OCI-LY1 (cell line): ENCODE measurements around the gene PTPN2.

Source experiments
- H2AFZ ChIP-seq: fragments of 200-600 bp; sonication (generic), shearing (Covaris generic); 2 replicates; pipeline ENCODE4 v1.6.0; 2014; ENCODE audit warnings: antibody characterized with exemption, mild to moderate bottlenecking, low read length
- H3F3A ChIP-seq: fragments of 200-600 bp; sonication (generic), shearing (Covaris generic); 2 replicates; pipeline ENCODE4 v1.6.0; 2014; ENCODE audit warnings: mild to moderate bottlenecking, antibody characterized with exemption, low read length, moderate library complexity; ENCODE audit not compliant: insufficient read depth
- H3K27ac ChIP-seq: fragments of 200-600 bp; sonication (generic); 2 replicates; pipeline ENCODE4 v1.5.1; 2014; ENCODE audit warnings: low read length, mixed run types, mild to moderate bottlenecking, low read depth; ENCODE audit not compliant: poor library complexity, severe bottlenecking
- H3K27me3 ChIP-seq: fragments of 200-600 bp; sonication (generic); 2 replicates; pipeline ENCODE4 v1.6.0; 2014; ENCODE audit warnings: antibody characterized with exemption, mild to moderate bottlenecking, low read length, moderate library complexity; ENCODE audit not compliant: insufficient read depth
- H3K36me3 ChIP-seq: fragments of 200-600 bp; sonication (generic); 2 replicates; pipeline ENCODE4 v1.6.1; 2014; ENCODE audit warnings: mild to moderate bottlenecking, antibody characterized with exemption, low read length, moderate library complexity, mixed read lengths; ENCODE audit not compliant: insufficient read depth
- H3K4me1 ChIP-seq: fragments of 200-600 bp; sonication (generic); 2 replicates; pipeline ENCODE4 v1.5.1; 2014; ENCODE audit warnings: mild to moderate bottlenecking, low read length, moderate library complexity; ENCODE audit not compliant: insufficient read depth, severe bottlenecking
- H3K4me2 ChIP-seq: fragments of 200-600 bp; sonication (generic), shearing (Covaris generic); 2 replicates; pipeline ENCODE4 v1.6.1; 2014; ENCODE audit warnings: low read length
- H3K4me3 ChIP-seq: fragments of 200-600 bp; sonication (generic); 2 replicates; pipeline ENCODE4 v1.5.1; 2014; ENCODE audit warnings: low read length, low read depth, mild to moderate bottlenecking, mixed read lengths; ENCODE audit not compliant: poor library complexity, severe bottlenecking
- H3K79me2 ChIP-seq: fragments of 200-600 bp; shearing (Covaris generic); 2 replicates; pipeline ENCODE4 v1.6.1; 2016; ENCODE audit warnings: mixed run types, low read length, mixed read lengths; ENCODE audit not compliant: insufficient read depth
- H3K9ac ChIP-seq: fragments of 200-600 bp; sonication (generic), shearing (Covaris generic); 2 replicates; pipeline ENCODE4 v1.6.1; 2014; ENCODE audit warnings: mild to moderate bottlenecking, low read length, mixed read lengths
- H3K9me2 ChIP-seq: fragments of 200-600 bp; sonication (generic), shearing (Covaris generic); 2 replicates; pipeline ENCODE4 v1.6.1; 2014; ENCODE audit warnings: low read depth, mild to moderate bottlenecking, low read length, mixed read lengths
- H3K9me3 ChIP-seq: fragments of 200-600 bp; shearing (Covaris generic); 2 replicates; pipeline ENCODE4 v1.6.1; 2014; ENCODE audit warnings: low read length, mixed read lengths
- H4K20me1 ChIP-seq: fragments of 200-600 bp; sonication (generic), shearing (Covaris generic); 2 replicates; pipeline ENCODE4 v1.6.0; 2016; ENCODE audit warnings: mild to moderate bottlenecking, low read length; ENCODE audit not compliant: insufficient read depth
- EZH2 ChIP-seq: fragments of 200-600 bp; sonication (generic), shearing (Covaris generic); IDR thresholded peaks from 2 replicates; pipeline ENCODE4 v1.8.0; 2017; ENCODE audit warnings: borderline replicate concordance, mixed run types, mild to moderate bottlenecking, antibody characterized with exemption, low read length, moderate library complexity, mixed read lengths
- TF ChIP-seq, protein P1 (sequence below): fragments of 200-600 bp; sonication (generic), shearing (Covaris generic); IDR thresholded peaks from 2 replicates; pipeline ENCODE4 v1.5.1; 2017; ENCODE audit warnings: mild to moderate bottlenecking, antibody characterized with exemption, low read length, moderate library complexity, mixed read lengths

PTPN2 gene

DNA sequence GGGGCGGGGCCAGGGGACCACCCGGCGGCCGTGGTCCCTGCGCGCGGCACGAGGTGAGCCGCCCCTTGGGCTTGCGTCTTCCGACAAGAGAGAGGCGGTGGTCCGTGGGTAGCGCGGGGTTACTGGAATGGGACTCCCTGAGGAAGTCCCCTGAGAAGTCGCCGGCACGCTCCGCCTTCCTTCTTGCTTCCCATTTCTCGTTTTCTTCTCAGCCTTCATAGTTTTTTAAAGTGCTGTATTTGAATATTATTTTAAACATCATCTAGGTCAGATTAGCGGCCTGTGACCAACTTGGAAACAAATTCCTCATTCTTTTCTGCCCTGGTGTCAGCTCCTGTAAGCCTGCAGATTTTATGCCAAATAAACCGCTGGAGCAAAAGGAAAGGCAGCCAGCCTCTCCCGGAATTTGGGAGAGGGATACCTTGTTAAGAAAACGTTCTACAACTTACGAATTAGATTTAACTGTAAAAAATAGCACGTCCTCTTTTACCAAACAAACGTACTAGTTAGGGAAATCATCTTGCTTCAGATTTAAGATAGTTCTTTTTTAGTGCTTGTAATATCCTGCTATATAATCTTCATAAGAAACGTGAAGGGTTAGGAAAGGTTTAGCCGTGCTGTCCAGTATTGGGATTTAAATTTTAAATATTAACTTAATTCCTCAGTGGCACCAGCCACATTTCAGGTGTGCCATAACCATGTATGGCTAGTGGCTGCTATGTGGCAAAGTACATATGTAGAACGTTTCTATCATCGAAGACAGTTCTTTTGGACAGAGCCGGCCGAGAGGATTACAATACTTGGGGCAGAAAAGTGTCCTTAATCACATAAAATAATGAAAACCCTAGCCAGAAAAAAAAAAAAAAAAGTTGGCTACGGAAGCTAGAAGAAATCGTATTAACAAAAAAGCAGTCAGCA, 628 bp upstream of the PTPN2 start:
- no peaks in the 10 kb centered on the region for H4K20me1 ChIP-seq
- peak overlapping the region; percentile 71 for H3K9ac ChIP-seq
- H3K36me3 ChIP-seq = no peaks in the 10 kb centered on the region
- H3K4me1 ChIP-seq = peaks cover 48% of the 10 kb centered on the region
- TF ChIP-seq EZH2 = no peak
- TF ChIP-seq, protein P1, sequence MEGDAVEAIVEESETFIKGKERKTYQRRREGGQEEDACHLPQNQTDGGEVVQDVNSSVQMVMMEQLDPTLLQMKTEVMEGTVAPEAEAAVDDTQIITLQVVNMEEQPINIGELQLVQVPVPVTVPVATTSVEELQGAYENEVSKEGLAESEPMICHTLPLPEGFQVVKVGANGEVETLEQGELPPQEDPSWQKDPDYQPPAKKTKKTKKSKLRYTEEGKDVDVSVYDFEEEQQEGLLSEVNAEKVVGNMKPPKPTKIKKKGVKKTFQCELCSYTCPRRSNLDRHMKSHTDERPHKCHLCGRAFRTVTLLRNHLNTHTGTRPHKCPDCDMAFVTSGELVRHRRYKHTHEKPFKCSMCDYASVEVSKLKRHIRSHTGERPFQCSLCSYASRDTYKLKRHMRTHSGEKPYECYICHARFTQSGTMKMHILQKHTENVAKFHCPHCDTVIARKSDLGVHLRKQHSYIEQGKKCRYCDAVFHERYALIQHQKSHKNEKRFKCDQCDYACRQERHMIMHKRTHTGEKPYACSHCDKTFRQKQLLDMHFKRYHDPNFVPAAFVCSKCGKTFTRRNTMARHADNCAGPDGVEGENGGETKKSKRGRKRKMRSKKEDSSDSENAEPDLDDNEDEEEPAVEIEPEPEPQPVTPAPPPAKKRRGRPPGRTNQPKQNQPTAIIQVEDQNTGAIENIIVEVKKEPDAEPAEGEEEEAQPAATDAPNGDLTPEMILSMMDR = no peak
- peak overlapping the region; percentile 83 for H3K4me3 ChIP-seq
- no peaks in the 10 kb centered on the region; the same call in 1 of the 2 replicates for H3F3A ChIP-seq
- no peaks in the 10 kb centered on the region for H3K9me3 ChIP-seq
- no peaks in the 10 kb centered on the region for H3K27me3 ChIP-seq
- H3K27ac ChIP-seq = peak overlapping the region; percentile 30
- H2AFZ ChIP-seq = peak overlapping the region; percentile 31; the same call in 1 of the 2 replicates
- peaks cover 24% of the 10 kb centered on the region for H3K79me2 ChIP-seq
- no peaks in the 10 kb centered on the region for H3K9me2 ChIP-seq
- H3K4me2 ChIP-seq = peak overlapping the region; percentile 70

DNA sequence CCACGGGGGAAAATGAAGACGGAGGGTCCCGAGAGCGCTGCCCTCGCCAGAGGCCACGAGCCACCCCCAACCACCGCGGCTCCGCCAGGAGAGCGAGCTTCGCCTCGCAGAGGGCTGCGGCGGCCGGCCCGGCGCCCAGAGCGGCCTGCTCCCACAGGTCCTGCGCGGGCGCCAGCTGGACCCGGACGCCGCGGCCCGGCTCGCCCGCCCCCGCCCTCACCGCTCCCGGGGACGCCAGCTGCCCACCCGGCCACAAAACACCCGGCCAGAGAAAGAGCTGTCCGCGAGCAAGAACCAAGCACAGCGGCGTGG, 709 bp downstream of the PTPN2 start:
- Histone ChIP-seq H4K20me1 (no peaks in the 10 kb centered on the region), H2AFZ (no peak overlapping the region), H3K27me3 (no peaks in the 10 kb centered on the region), H3K79me2 (peaks cover 38% of the 10 kb centered on the region), H3F3A (no peaks in the 10 kb centered on the region; the same call in 1 of the 2 replicates), H3K9ac (peak overlapping the region; percentile 83), H3K4me3 (peak overlapping the region; percentile 83), H3K36me3 (no peaks in the 10 kb centered on the region), H3K9me2 (no peaks in the 10 kb centered on the region), H3K4me2 (peak overlapping the region; percentile 94), H3K4me1 (peaks cover 61% of the 10 kb centered on the region), H3K27ac (peak overlapping the region; percentile 45), H3K9me3 (no peaks in the 10 kb centered on the region)
- TF ChIP-seq EZH2 = no peak
- TF ChIP-seq, protein P1 = no peak

GRCh38 chr18:12882453-12883371, 1.3 kb downstream of the PTPN2 start:
- H3K79me2 ChIP-seq = peaks cover 43% of the 10 kb centered on the region
- H3K27me3 ChIP-seq = no peaks in the 10 kb centered on the region
- no peaks in the 10 kb centered on the region for H4K20me1 ChIP-seq
- H3F3A ChIP-seq = no peaks in the 10 kb centered on the region; the same call in 1 of the 2 replicates
- H2AFZ ChIP-seq = no peak overlapping the region
- no peak for TF ChIP-seq EZH2
- TF ChIP-seq, protein P1 = no peak
- H3K9me3 ChIP-seq = no peaks in the 10 kb centered on the region
- no peaks in the 10 kb centered on the region for H3K36me3 ChIP-seq
- peak overlapping the region; percentile 45 for H3K27ac ChIP-seq
- peak overlapping the region; percentile 83 for H3K9ac ChIP-seq
- H3K4me3 ChIP-seq = peak overlapping the region; percentile 83
- H3K9me2 ChIP-seq = no peaks in the 10 kb centered on the region
- H3K4me1 ChIP-seq = peaks cover 63% of the 10 kb centered on the region
- peak overlapping the region; percentile 94 for H3K4me2 ChIP-seq
